ENCODE results near the gene C1QTNF2.

Gene C1QTNF2

DNA sequence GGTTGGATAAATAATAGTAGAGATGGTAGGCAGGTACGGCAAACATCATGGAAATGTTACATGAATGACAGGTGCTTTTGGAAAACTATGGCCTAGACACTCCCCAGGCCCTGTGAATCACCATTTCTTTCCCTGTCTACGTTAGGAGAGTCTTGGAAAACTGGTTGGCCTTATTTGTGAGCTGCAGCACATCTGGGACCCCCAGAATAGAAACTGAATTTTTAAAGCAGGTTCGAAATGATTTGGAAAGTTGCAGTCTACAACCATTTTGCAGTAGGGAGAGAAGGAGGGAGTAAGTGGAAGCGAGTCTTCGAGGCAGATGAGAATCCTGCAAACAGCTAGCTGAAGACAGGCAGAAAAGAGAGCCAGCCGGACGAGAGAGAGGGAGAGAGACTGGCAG lies 13.0 kb downstream of the C1QTNF2 start:
- no peak overlapping the region for H3K4me3 ChIP-seq (ENCODE audit: low read depth, low read length)
- TF ChIP-seq MAX (IDR thresholded peaks at IDR 0.05; ENCODE audit: low read depth, low read length) (no peak), MYC (IDR thresholded peaks at IDR 0.05; ENCODE audit: low read depth, low read length) (no peak), POLR2A (IDR thresholded peaks at IDR 0.05; ENCODE audit: extremely low read depth, insufficient read length) (no peak)
- no peak for DNase-seq (ENCODE audit: low read depth)

DNA sequence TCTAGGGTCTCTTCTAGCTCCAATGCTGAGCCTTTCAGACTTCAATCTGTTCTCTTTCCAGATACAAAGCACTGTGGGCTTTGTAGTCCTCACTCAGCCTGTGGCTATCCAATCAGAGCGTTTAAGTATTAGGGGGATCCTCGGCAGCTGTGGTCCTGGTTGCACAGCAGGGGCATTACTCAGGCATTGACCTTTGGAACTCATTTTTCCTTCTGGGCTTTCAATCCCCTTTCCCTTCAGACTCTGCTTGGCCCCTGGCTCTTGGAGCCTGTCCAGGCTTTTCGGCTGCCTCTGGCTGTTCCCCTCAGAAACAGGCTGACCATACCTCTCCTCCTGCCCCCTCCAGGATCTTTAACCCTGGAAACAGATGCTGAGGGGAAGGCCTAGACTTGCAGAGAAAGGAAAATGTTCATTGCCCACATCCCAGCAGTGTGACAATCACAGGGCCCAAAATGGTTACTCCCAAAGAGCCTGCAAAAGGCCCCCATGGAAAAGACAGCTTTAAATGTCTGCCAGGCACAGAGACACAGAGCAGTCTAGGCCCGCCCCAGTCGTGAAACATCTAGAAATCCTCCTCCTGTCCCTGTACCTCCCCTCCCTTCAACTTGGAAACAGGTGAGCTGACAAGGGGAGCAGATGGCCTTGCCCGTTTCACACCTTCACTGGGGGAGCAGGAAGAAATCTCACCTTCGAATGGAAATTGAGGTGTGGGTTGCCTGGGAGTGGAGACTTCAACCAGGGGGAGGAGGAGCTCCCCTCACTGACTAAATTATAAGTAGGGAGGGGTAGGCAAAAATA lies 13.7 kb downstream of the C1QTNF2 start:
- no peak for DNase-seq (ENCODE audit: low read depth)
- no peak for TF ChIP-seq MAX (IDR thresholded peaks at IDR 0.05; ENCODE audit: low read depth, low read length)
- no peak for TF ChIP-seq POLR2A (IDR thresholded peaks at IDR 0.05; ENCODE audit: extremely low read depth, insufficient read length)
- no peak for TF ChIP-seq MYC (IDR thresholded peaks at IDR 0.05; ENCODE audit: low read depth, low read length)
- no peak for TF ChIP-seq CTCF (IDR thresholded peaks at IDR 0.05; ENCODE audit: low read depth, low read length)

GRCh38 chr5:160354666-160355065 lies 15.8 kb downstream of the C1QTNF2 start:
- TF ChIP-seq CTCF (IDR thresholded peaks at IDR 0.05; ENCODE audit: low read depth, low read length) = no peak
- TF ChIP-seq MAX (IDR thresholded peaks at IDR 0.05; ENCODE audit: low read depth, low read length) = no peak
- no peak for TF ChIP-seq POLR2A (IDR thresholded peaks at IDR 0.05; ENCODE audit: extremely low read depth, insufficient read length)
- no peak for TF ChIP-seq MYC (IDR thresholded peaks at IDR 0.05; ENCODE audit: low read depth, low read length)
- DNase-seq (ENCODE audit: low read depth) = no peak
- H3K4me3 ChIP-seq (ENCODE audit: low read depth, low read length) = no peak overlapping the region

More for the DNA sequence above, 13.7 kb downstream of the C1QTNF2 start:
- H3K4me3 ChIP-seq (ENCODE audit: low read depth, low read length) = no peak overlapping the region

GRCh38 chr5:160353379-160353778 lies 17.0 kb downstream of the C1QTNF2 start:
- TF ChIP-seq POLR2A (IDR thresholded peaks at IDR 0.05; ENCODE audit: extremely low read depth, insufficient read length) (no peak), MYC (IDR thresholded peaks at IDR 0.05; ENCODE audit: low read depth, low read length) (no peak), MAX (IDR thresholded peaks at IDR 0.05; ENCODE audit: low read depth, low read length) (no peak), CTCF (IDR thresholded peaks at IDR 0.05; ENCODE audit: low read depth, low read length) (no peak)
- DNase-seq (ENCODE audit: low read depth) = no peak
- no peak overlapping the region for H3K4me3 ChIP-seq (ENCODE audit: low read depth, low read length)

DNA sequence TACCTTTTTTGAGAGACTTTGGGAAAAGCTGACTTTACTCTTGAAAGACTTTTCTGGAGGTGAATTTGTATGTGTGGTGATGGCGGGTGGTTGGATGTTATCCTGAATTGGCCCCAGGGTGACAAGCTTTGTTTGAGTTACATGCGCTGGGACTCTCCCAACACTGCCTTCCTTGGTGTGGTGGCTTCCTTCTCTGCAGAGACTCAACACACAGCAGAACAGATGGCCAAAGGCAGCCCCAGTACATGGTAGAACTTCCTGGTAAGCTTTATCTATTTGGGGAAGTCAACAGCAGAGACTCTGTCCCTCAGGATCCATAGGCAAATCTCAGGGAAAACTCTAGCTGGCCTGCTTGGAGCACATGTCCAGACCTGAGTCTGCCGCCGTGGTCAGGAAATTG lies 18.1 kb downstream of the C1QTNF2 start:
- TF ChIP-seq MYC (IDR thresholded peaks at IDR 0.05; ENCODE audit: low read depth, low read length) (no peak), CTCF (IDR thresholded peaks at IDR 0.05; ENCODE audit: low read depth, low read length) (no peak), POLR2A (IDR thresholded peaks at IDR 0.05; ENCODE audit: extremely low read depth, insufficient read length) (no peak), MAX (IDR thresholded peaks at IDR 0.05; ENCODE audit: low read depth, low read length) (no peak)
- DNase-seq (ENCODE audit: low read depth) = no peak
- no peak overlapping the region for H3K4me3 ChIP-seq (ENCODE audit: low read depth, low read length)

- H3K4me3 ChIP-seq (ENCODE audit: low read depth, low read length) = no peak overlapping the region
- DNase-seq (ENCODE audit: low read depth) = no peak
- TF ChIP-seq CTCF (IDR thresholded peaks at IDR 0.05; ENCODE audit: low read depth, low read length) (no peak), MAX (IDR thresholded peaks at IDR 0.05; ENCODE audit: low read depth, low read length) (no peak), MYC (IDR thresholded peaks at IDR 0.05; ENCODE audit: low read depth, low read length) (no peak), POLR2A (IDR thresholded peaks at IDR 0.05; ENCODE audit: extremely low read depth, insufficient read length) (no peak)
Observed at GRCh38 chr5:160349935-160350303, 20.5 kb downstream of the C1QTNF2 start.

Measured in NB4 (cell line).